Glomerular visceral epithelial cell (primary cell): ENCODE results near the gene FAHD2A.
"Not testable (repeated sequence)": the region's sequence is repeated elsewhere in the genome, so short reads cannot be mapped to it uniquely, and the experiment has no call there.

Experiments
- DNase-seq: peaks from one replicate; pipeline ENCODE4 v3.0.0-alpha.2; 2016; ENCODE audit errors: extremely low spot score

Gene FAHD2A

GRCh38 chr2:95376311-95377215 is 25.9 kb upstream of the FAHD2A start:
- DNase-seq: no peak

GRCh38 chr2:95377216-95378123 is 25.0 kb upstream of the FAHD2A start:
- no peak for DNase-seq

DNA sequence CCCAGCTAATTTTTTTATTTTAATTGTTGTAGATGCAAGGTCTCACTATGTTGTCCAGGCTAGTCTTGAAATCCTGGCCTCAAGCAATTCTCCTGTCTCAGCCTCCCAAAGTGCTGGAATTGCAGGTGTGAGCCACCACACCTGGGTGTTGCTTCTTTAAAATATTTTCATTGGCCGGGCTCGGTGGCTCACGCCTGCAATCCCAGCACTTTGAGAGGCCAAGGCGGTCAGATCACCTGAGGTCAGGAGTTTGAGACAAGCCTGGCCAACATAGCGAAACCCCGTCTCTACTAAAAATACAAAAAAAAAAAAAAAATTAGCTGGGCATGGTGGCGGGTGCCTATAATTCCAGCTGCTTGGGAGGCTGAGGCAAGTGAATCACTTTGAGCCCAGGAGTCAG is 24.2 kb upstream of the FAHD2A start:
- DNase-seq: not testable (repeated sequence)

DNA sequence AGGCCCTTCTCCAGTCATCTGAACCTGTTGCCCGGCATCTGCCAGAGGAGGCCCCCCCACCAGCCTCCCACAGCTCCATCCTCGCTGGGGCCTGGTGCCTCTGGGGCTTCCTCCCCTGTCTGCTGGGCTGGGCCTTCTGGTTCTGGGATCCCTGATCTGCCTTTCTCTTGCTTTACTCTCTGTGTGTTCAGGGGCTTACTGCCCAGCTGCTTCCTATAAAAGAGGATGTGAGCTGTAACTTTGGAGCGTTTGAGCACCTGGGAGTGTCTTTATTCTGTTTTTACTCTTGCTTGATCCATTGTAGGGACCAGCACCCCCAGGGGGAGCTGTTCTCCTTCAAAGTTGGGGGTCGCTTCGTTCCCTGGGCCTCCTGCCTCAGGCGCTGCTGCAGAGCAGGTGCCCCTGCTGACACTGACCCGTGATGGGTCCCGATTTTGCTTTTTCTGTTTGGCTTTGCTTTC is 23.1 kb upstream of the FAHD2A start:
- no peak for DNase-seq

GRCh38 chr2:95380280-95380679 is 22.2 kb upstream of the FAHD2A start:
- DNase-seq: no peak

GRCh38 chr2:95380731-95381130 is 21.8 kb upstream of the FAHD2A start:
- no peak for DNase-seq

GRCh38 chr2:95381212-95382191 is 21.0 kb upstream of the FAHD2A start:
- DNase-seq: no peak

DNA sequence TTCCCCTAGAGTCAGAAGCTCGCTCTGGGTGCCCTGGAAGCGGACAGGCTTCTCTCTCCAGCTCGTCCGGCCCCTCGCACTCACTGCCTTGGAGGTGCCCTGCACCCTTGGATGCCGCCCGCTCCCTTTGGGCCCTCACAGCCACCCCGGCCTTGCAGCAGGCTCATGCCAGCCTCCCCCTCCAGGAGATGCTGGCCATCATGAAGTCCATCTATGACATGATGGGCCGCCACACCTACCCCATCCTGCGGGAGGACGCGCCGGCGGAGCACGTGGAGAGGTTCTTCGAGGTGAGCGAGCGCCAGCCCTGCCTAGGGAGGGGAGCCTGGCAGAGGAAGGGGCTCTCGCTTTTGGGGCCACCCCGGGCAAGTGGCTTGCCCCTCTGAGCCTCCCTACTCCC is 20.3 kb upstream of the FAHD2A start:
- no peak for DNase-seq

DNA sequence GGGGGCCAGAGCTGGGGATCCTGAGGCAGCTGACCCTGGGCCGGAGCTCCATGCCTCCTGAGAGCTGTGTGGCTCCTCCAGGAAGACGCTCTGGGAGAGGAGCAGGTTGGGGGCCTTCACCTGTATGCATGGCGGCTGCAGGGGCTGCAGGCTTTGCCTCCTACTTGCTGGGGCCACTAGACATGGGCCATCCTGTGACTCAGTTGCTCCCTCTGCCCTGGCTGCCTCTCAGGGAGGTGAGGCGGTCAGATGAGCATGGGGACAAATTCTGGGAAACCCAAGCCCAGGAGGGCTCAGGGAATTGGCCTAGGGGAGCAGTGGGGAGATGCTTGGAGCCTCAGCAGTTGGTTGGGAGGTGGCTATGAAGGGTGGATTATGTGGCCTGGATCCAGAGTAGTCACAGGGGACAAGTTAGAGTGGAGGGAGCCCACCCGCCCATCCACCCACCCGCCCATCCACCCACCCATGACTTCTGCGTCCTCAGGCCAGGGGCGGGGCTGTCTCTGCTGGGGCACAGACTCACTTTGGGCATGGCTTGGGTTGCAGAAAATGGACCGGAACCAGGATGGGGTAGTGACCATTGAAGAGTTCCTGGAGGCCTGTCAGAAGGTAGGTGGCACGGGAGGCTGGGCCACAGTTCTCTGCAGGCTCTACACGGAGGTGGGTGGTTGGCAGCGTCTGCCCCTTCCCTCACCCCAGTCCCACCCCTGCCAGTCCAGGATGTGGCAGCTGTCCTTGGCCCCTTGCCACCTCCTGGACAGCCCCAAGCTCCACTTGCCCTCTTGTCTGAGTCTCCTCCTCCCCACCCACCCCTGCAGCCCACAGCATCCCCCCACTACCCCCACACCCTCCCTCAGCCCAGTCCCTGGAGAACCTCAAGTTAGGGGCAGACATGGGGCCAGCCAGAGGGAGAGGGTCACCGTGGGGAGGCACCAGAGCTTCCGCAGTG is 19.5 kb upstream of the FAHD2A start:
- no peak for DNase-seq

GRCh38 chr2:95383635-95384027 is 18.9 kb upstream of the FAHD2A start:
- DNase-seq: no peak

DNA sequence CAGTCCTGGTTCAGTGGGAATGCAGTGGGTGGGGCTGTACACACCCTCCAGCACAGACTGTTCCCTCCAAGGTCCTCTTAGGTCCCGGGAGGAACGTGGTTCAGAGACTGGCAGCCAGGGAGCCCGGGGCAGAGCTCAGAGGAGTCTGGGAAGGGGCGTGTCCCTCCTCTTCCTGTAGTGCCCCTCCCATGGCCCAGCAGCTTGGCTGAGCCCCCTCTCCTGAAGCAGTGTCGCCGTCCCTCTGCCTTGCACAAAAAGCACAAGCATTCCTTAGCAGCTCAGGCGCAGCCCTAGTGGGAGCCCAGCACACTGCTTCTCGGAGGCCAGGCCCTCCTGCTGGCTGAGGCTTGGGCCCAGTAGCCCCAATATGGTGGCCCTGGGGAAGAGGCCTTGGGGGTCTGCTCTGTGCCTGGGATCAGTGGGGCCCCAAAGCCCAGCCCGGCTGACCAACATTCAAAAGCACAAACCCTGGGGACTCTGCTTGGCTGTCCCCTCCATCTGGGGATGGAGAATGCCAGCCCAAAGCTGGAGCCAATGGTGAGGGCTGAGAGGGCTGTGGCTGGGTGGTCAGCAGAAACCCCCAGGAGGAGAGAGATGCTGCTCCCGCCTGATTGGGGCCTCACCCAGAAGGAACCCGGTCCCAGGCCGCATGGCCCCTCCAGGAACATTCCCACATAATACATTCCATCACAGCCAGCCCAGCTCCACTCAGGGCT is 17.5 kb upstream of the FAHD2A start:
- no peak for DNase-seq

GRCh38 chr2:95385570-95385984 is 16.9 kb upstream of the FAHD2A start:
- DNase-seq: no peak

GRCh38 chr2:95386031-95386430 is 16.5 kb upstream of the FAHD2A start:
- DNase-seq: no peak

DNA sequence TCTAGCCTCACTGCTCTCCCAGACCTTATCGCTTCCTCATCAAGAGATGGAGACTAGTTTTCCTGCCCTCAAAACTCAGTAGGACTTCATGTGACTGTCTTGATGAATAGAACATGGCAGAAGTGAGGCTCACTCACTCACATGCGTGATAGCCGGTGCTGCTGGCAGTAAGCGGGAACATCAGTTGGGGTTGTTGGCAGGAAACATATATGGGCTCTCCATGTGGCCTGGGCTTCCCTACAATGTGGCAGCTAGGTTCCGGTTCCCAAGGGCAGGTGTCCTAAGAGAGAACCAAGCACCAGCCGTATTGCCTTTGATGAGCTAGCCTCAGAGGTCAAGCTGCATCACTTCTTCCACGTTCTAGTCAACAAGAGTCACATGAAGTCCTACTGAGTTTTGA is 15.2 kb upstream of the FAHD2A start:
- DNase-seq: no peak

DNA sequence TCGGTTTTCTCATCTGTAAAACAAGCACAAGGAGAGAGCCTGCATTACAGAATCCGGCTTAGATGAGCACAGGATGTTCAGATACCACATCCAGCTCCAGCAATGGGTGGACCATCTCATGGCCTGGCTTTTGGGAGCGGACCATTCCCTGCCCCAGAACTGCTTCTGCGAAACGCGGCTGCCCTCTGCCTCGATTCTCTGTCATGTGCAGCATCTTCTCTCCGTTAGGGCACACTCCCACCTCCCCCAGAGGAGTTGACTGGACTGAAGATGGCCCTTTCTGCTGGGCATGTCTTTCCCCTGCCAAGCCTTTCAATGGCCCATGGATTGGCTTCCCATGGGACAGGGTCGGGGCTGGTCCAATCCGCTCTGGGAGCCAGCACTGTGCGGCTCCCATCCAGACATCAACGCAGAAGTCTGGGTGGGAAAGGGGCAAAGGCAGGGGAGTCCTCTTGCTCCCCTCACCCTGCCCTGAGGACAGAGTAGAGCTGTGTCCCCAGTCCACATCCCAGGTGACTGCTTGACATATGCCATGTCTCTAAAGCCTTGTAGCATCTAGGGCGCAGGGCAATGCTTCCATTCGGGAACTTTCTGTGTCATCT is 14.3 kb upstream of the FAHD2A start:
- DNase-seq: no peak

- DNase-seq: no peak
Observed at GRCh38 chr2:95388856-95389244, 13.7 kb upstream of the FAHD2A start.

GRCh38 chr2:95389245-95390119 is 13.0 kb upstream of the FAHD2A start:
- DNase-seq: peak; percentile 75

- no peak for DNase-seq
Observed at GRCh38 chr2:95390272-95390880, 12.1 kb upstream of the FAHD2A start.
